PFSK-1 (cell line): ENCODE measurements around the gene RBMS3.

Experiments used
- FOXP2 ChIP-seq: optimal IDR thresholded peaks from 2 replicates; pipeline ENCODE3; 2011; ENCODE audit warnings: borderline replicate concordance, control low read depth, inconsistent platforms; ENCODE audit not compliant: insufficient read depth; ENCODE audit errors: extremely low read length, extremely low read depth
- POLR2AphosphoS5 ChIP-seq: IDR thresholded peaks from 2 replicates; pipeline ENCODE4 v1.6.1; 2012; ENCODE audit warnings: low read depth, mild to moderate bottlenecking, control low read depth, low read length, moderate library complexity
- SIN3A ChIP-seq: IDR thresholded peaks from 2 replicates; pipeline ENCODE4 v1.6.1; 2012; ENCODE audit warnings: mild to moderate bottlenecking, low read length, moderate library complexity, borderline replicate concordance; ENCODE audit not compliant: insufficient read depth
- TAF1 ChIP-seq: IDR thresholded peaks from 2 replicates; pipeline ENCODE4 v1.6.1; 2012; ENCODE audit warnings: low read length, control low read depth, borderline replicate concordance; ENCODE audit not compliant: insufficient read depth
- TF ChIP-seq, protein P1 (sequence below), 2 experiments: IDR thresholded peaks; 2 replicates each; pipeline versions ENCODE4 v1.6.1 to v1.8.0; 2011 to 2012; ENCODE audit warnings: low read depth in 2 of 2, low read length in 2 of 2, control low read depth in 1 of 2, inconsistent platforms in 1 of 2, mild to moderate bottlenecking in 1 of 2, moderate library complexity in 1 of 2; ENCODE audit not compliant: insufficient read depth in 1 of 2

The RBMS3 gene

DNA sequence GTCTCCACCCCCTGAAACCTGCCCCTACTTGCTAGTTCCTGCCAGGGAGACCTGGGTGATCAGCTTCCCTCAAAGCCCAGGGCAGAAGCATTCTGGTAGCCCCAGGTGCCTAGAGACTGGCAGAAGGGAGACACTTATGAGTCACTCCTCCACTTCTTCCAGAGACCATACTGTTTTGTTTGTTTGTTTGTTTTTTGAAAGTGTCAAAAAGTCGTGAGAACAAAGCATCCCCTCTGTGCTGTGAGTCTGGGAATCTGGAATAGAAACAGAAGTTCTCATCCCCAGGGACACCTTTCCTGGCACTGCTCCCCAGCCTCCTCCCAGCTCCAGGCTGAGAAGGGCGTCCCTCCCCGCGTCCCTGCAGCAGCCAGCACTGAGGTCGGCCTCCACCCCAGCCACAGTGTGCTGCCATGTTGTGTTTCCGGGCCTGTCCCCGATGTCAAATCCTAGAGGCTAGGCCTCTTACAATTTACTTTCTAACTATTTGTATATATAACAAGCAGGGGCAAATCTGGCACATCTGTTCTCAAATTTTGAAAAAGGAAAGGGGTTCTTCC, 573.0 kb downstream of the RBMS3 start:
- TF ChIP-seq FOXP2 (no peak), POLR2AphosphoS5 (no peak), SIN3A (no peak), TAF1 (no peak)
- TF ChIP-seq, protein P1, sequence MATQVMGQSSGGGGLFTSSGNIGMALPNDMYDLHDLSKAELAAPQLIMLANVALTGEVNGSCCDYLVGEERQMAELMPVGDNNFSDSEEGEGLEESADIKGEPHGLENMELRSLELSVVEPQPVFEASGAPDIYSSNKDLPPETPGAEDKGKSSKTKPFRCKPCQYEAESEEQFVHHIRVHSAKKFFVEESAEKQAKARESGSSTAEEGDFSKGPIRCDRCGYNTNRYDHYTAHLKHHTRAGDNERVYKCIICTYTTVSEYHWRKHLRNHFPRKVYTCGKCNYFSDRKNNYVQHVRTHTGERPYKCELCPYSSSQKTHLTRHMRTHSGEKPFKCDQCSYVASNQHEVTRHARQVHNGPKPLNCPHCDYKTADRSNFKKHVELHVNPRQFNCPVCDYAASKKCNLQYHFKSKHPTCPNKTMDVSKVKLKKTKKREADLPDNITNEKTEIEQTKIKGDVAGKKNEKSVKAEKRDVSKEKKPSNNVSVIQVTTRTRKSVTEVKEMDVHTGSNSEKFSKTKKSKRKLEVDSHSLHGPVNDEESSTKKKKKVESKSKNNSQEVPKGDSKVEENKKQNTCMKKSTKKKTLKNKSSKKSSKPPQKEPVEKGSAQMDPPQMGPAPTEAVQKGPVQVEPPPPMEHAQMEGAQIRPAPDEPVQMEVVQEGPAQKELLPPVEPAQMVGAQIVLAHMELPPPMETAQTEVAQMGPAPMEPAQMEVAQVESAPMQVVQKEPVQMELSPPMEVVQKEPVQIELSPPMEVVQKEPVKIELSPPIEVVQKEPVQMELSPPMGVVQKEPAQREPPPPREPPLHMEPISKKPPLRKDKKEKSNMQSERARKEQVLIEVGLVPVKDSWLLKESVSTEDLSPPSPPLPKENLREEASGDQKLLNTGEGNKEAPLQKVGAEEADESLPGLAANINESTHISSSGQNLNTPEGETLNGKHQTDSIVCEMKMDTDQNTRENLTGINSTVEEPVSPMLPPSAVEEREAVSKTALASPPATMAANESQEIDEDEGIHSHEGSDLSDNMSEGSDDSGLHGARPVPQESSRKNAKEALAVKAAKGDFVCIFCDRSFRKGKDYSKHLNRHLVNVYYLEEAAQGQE (IDR thresholded peaks at IDR 0.05; ENCODE audit: insufficient read depth in 1 of 2, low read depth in 2 of 2, low read length in 2 of 2), result no peak

DNA sequence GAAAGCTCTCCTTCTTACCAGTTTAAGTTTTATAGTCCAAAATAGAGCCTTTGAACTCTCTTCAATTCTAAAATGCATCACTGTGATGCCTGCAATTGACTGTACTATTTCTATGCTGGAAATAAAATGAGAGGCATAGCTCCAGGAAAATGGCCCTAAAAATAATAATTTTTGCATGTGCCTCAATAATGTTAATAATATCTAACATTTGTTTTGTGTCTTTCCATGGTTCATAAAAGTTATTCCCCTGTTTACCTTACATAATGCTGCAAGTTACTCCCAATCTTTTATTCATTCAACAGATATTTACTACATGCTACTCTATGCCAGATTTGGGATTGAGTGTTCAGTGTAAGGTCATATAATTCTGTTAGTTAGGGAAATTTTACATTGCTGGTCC, 574.0 kb downstream of the RBMS3 start:
- TF ChIP-seq SIN3A (no peak), POLR2AphosphoS5 (no peak), TAF1 (no peak), FOXP2 (no peak)
- TF ChIP-seq, protein P1 (IDR thresholded peaks at IDR 0.05; ENCODE audit: insufficient read depth in 1 of 2, low read depth in 2 of 2, low read length in 2 of 2), result no peak

DNA sequence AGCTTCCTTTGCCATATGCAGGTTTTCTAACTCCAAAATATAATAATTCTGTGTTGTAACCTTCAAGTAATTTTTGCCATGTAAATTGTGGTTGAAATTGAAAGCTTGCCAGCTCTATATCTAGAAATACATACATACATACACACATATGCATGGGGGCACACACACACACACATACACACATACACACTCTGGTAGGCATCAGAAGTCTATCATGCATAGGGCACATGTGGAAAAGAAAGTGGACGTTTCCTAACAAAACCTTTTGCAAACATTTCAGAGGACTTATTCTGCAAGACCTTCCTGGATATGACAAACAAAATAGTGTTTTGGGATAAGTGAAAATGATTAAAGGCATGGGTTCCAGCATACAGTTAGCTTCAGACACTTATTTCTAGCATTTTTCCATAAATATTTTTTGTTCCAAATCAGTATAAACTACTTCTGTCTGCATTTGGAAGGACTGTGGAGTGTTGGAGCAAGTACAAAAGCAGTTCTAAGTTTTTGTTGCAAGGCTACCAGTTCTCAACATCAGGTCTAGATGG, 578.9 kb downstream of the RBMS3 start:
- TF ChIP-seq TAF1 (no peak), FOXP2 (no peak), SIN3A (no peak), POLR2AphosphoS5 (no peak)
- TF ChIP-seq, protein P1 (IDR thresholded peaks at IDR 0.05; ENCODE audit: insufficient read depth in 1 of 2, low read depth in 2 of 2, low read length in 2 of 2), result no peak

DNA sequence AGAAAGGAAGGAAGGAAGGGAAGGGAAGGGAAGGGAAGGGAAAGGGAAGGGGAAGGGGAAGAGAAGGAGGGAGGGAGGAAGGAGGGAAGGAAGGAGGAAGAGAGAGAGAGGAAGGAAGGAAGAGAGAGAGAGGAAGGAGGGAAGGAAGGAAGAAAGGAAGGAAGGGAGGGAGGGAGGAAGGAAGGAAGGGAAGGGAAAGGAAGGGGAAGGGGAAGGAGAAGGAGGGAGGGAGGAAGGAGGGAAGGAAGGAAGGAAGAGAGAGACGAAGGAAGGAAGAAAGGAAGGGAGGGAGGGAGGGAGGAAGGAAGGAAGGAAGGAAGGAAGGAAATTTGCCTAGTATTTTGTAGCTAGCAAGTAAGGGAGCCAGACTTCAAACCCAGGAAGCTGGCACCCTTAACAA, 583.9 kb downstream of the RBMS3 start:
- no peak for TF ChIP-seq TAF1
- no peak for TF ChIP-seq FOXP2
- TF ChIP-seq, protein P1 (IDR thresholded peaks at IDR 0.05; ENCODE audit: insufficient read depth in 1 of 2, low read depth in 2 of 2, low read length in 2 of 2), result no peak
- TF ChIP-seq SIN3A, result no peak
